IPS-15b (cell line): ENCODE results near the gene LOXL4.
"Not testable (repeated sequence)": the region's sequence is repeated elsewhere in the genome, so short reads cannot be mapped to it uniquely, and the experiment has no call there.

Source experiments
- H3K27me3 ChIP-seq: one replicate; pipeline ENCODE4 v1.6.1; 2013; ENCODE audit warnings: low read length; ENCODE audit not compliant: control insufficient read depth, insufficient read depth
- H3K36me3 ChIP-seq: one replicate; pipeline ENCODE4 v1.6.1; 2013; ENCODE audit warnings: low read length; ENCODE audit not compliant: control insufficient read depth, insufficient read depth
- H3K4me1 ChIP-seq: one replicate; pipeline ENCODE4 v1.6.1; 2013; ENCODE audit warnings: mild to moderate bottlenecking, low read length; ENCODE audit not compliant: control insufficient read depth, insufficient read depth
- H3K4me3 ChIP-seq: one replicate; pipeline ENCODE4 v1.5.1; 2013; ENCODE audit warnings: low read depth, low read length
- H3K9ac ChIP-seq: one replicate; pipeline ENCODE4 v1.6.1; 2013; ENCODE audit warnings: low read depth, mild to moderate bottlenecking, low read length
- H3K9me3 ChIP-seq: one replicate; pipeline ENCODE4 v1.6.1; 2013; ENCODE audit warnings: mild to moderate bottlenecking, low read length; ENCODE audit not compliant: control insufficient read depth, insufficient read depth

Gene LOXL4

GRCh38 chr10:98228266-98228665 is 39.7 kb downstream of the LOXL4 start:
- H3K9me3 ChIP-seq, H3K9ac ChIP-seq, H3K36me3 ChIP-seq, H3K4me3 ChIP-seq, H3K27me3 ChIP-seq, H3K4me1 ChIP-seq: not testable (repeated sequence)

GRCh38 chr10:98227713-98228112 is 40.3 kb downstream of the LOXL4 start:
- H3K9me3 ChIP-seq, H3K9ac ChIP-seq, H3K4me1 ChIP-seq, H3K4me3 ChIP-seq, H3K36me3 ChIP-seq, H3K27me3 ChIP-seq: not testable (repeated sequence)

- H3K36me3 ChIP-seq: no peaks in the 10 kb centered on the region
- no peaks in the 10 kb centered on the region for H3K27me3 ChIP-seq
- no peak overlapping the region for H3K9ac ChIP-seq
- no peak overlapping the region for H3K4me3 ChIP-seq
- no peaks in the 10 kb centered on the region for H3K9me3 ChIP-seq
- H3K4me1 ChIP-seq: no peaks in the 10 kb centered on the region
Measured at GRCh38 chr10:98226508-98227144, 41.4 kb downstream of the LOXL4 start.

- Histone ChIP-seq H3K4me3 (no peak overlapping the region), H3K36me3 (no peaks in the 10 kb centered on the region), H3K9ac (no peak overlapping the region)
Measured at GRCh38 chr10:98224996-98225395, 43.0 kb downstream of the LOXL4 start.

GRCh38 chr10:98224509-98224908 is 43.5 kb downstream of the LOXL4 start:
- no peaks in the 10 kb centered on the region for H3K9me3 ChIP-seq
- H3K4me3 ChIP-seq: no peak overlapping the region
- H3K27me3 ChIP-seq: no peaks in the 10 kb centered on the region
- no peaks in the 10 kb centered on the region for H3K4me1 ChIP-seq
- no peaks in the 10 kb centered on the region for H3K36me3 ChIP-seq
- H3K9ac ChIP-seq: no peak overlapping the region

More at GRCh38 chr10:98224996-98225395, 43.0 kb downstream of the LOXL4 start:
- Histone ChIP-seq H3K4me1 (no peaks in the 10 kb centered on the region), H3K27me3 (no peaks in the 10 kb centered on the region), H3K9me3 (no peaks in the 10 kb centered on the region)

GRCh38 chr10:98223874-98224273 is 44.1 kb downstream of the LOXL4 start:
- no peak overlapping the region for H3K4me3 ChIP-seq
- no peaks in the 10 kb centered on the region for H3K36me3 ChIP-seq
- H3K9me3 ChIP-seq: no peaks in the 10 kb centered on the region
- no peaks in the 10 kb centered on the region for H3K27me3 ChIP-seq
- H3K4me1 ChIP-seq: no peaks in the 10 kb centered on the region
- H3K9ac ChIP-seq: no peak overlapping the region

GRCh38 chr10:98217801-98218200 is 50.2 kb downstream of the LOXL4 start:
- Histone ChIP-seq H3K27me3 (no peaks in the 10 kb centered on the region), H3K4me1 (no peaks in the 10 kb centered on the region), H3K9me3 (no peaks in the 10 kb centered on the region), H3K36me3 (no peaks in the 10 kb centered on the region), H3K4me3 (no peak overlapping the region), H3K9ac (no peak overlapping the region)

- no peaks in the 10 kb centered on the region for H3K36me3 ChIP-seq
- no peak overlapping the region for H3K9ac ChIP-seq
- no peaks in the 10 kb centered on the region for H3K4me1 ChIP-seq
- no peaks in the 10 kb centered on the region for H3K27me3 ChIP-seq
- no peak overlapping the region for H3K4me3 ChIP-seq
- no peaks in the 10 kb centered on the region for H3K9me3 ChIP-seq
Measured at GRCh38 chr10:98215373-98215772, 52.6 kb downstream of the LOXL4 start.

GRCh38 chr10:98213740-98214139 is 54.3 kb downstream of the LOXL4 start:
- Histone ChIP-seq H3K36me3 (no peaks in the 10 kb centered on the region), H3K9me3 (no peaks in the 10 kb centered on the region), H3K27me3 (no peaks in the 10 kb centered on the region), H3K4me3 (no peak overlapping the region), H3K9ac (no peak overlapping the region), H3K4me1 (no peaks in the 10 kb centered on the region)

- no peaks in the 10 kb centered on the region for H3K27me3 ChIP-seq
- H3K36me3 ChIP-seq: no peaks in the 10 kb centered on the region
- no peaks in the 10 kb centered on the region for H3K4me1 ChIP-seq
- no peak overlapping the region for H3K9ac ChIP-seq
- H3K4me3 ChIP-seq: no peak overlapping the region
- no peaks in the 10 kb centered on the region for H3K9me3 ChIP-seq
Measured at GRCh38 chr10:98212196-98212595, 55.8 kb downstream of the LOXL4 start.

GRCh38 chr10:98209441-98209840 is 58.6 kb downstream of the LOXL4 start:
- H3K9ac ChIP-seq: no peak overlapping the region
- H3K27me3 ChIP-seq: no peaks in the 10 kb centered on the region
- no peaks in the 10 kb centered on the region for H3K36me3 ChIP-seq
- no peaks in the 10 kb centered on the region for H3K4me1 ChIP-seq
- H3K9me3 ChIP-seq: no peaks in the 10 kb centered on the region
- no peak overlapping the region for H3K4me3 ChIP-seq

- H3K9ac ChIP-seq: no peak overlapping the region
- H3K9me3 ChIP-seq: no peaks in the 10 kb centered on the region
- H3K27me3 ChIP-seq: no peaks in the 10 kb centered on the region
- H3K36me3 ChIP-seq: no peaks in the 10 kb centered on the region
- H3K4me1 ChIP-seq: no peaks in the 10 kb centered on the region
- H3K4me3 ChIP-seq: no peak overlapping the region
Measured at GRCh38 chr10:98208925-98209324, 59.1 kb downstream of the LOXL4 start.
